HG03097 (cell line): ENCODE results near the gene TACC2.

Experiments
- ATAC-seq: cut with Tn5 transposase; IDR thresholded peaks from one replicate; pipeline ENCODE4 v1.9.1; 2021; ENCODE audit not compliant: unreplicated experiment, low FRiP score

The TACC2 gene

DNA sequence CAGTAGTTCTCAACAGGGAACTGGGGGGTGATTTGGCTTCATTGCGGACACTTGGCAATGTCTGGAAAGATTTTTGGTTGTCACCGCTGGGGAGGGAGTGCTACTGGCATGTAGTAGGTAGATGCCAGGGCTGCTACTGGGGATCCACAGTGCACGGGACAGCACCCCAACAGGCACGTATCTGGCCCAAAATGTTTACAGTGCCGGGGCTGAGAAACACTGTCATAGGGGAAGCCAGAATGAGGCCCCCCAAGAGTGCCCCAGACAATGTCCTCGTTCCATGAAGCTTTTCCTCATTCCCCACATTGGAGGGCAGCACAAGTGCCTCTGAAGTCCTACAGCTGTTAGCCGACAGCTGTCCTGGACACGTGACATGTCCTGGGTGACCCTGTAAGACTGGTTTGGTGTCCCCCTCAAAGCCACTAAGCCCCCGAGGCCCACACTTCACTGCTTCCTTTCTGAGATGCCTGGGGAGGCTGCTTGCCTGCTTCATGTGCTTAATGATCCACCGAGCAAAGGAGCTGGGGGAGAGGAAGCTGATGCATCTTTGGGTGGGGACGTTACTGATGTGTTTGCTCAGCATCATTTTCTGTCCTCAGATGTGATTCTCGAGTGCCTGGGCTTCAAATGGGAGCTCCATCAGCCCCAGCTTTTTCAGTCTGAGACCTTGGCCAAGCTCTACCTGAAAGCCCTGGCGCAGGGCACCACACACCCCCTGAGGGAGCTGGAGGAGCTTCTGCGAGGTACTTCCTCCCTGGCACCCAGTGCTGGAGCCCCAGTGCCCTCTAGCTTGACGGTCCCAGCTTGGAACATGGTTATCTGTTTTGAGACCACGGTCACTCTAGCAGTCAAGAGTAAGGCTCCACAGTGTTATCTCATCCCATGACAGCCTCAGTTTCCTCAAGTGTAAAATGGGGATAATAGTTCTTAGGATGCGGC lies 296.8 kb downstream of the TACC2 start:
- ATAC-seq = no peak

DNA sequence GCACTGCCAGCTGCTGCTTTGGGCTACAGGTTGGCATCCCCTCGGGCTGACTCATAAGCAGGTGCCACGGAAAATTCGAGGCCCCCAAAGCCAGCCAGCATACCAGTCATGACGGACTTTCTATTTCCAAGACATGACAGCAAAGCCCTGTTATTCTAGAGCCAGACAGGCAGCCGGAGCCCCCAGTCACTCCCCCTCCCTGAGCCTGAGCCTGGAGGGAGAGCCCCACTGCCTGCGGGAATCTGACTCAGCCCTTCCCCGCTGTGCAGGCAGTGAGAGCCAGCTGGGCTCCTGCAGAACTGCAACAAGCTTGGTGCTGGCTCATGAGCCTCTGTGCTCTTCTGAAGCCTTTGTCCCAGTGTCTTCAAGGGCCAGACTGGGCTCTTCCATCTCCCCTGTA lies 297.9 kb downstream of the TACC2 start:
- no peak for ATAC-seq

DNA sequence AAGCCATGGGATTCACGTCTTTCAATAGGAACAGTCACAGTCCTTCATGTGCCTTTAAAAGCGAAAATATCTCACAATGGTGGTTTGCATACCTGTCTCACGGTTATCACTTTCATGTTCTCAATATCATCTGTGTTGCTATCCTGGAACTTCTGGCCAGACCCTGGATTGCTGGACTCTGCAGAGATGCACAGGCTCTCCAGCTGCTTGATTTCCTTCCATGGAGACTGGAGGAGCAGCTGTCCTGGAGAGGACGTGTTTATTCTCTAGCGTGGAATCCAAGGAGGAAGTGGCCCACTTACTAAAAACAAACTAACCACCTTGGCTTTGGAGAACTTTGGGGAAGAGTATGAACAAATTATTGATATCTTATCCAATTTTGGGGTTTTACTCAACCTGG lies 298.6 kb downstream of the TACC2 start:
- no peak for ATAC-seq

DNA sequence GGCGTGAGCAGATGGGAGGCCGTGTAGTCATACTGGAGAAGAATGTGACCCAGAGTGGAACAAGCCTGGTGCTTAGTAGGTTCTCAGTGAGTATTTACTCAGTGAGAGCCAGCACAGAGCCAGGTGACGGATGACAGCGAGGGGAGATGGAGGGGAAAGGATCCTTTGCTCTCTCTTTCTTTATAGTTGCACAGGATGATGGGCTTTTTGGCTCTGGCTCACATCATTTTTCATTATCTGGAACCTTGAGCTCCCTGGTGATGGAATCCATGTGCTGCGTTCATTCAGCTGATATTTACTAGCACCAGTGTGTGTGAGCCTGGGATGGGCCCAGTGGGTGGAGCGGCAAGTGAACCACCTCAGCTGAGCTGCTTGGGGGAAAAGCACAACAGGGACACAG lies 299.3 kb downstream of the TACC2 start:
- ATAC-seq = no peak

DNA sequence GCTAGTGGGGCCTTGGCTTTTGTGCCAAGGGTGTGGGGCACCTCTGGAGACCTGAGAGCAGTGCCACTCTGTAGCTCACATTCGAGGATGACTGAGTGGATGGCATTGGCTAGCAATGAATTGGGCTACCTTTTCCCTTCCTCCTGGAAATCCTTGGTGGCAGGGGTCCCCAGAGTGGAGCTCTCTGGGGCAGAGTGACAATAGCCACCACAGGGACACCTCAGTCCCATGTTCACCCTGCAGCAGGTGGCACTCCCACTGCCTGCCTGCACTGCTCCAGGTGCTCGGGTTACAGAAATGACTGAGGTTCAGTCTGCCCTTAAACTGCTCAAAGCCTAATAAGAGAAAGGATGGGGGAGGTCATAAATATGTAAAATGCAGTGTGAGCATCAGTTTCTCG lies 300.0 kb downstream of the TACC2 start:
- no peak for ATAC-seq

DNA sequence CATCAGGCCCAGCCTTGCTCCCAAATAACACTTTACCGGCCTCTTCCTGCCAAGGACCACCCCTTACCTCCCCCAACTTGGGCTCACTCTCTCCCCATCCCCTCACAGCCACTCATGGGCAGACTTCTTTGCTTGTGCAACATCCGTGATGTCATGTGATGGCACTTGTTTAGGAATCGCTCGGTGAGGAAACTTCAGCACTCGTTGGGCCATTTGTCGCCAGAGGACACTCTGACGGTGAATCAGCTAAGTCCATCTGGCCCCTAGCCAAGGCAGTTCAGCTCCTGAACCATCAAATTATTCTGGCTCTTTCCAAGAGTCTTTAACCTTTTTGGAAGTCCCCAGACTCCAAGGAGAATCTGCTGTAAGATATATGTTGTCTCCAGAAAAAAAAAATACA lies 301.4 kb downstream of the TACC2 start:
- no peak for ATAC-seq

DNA sequence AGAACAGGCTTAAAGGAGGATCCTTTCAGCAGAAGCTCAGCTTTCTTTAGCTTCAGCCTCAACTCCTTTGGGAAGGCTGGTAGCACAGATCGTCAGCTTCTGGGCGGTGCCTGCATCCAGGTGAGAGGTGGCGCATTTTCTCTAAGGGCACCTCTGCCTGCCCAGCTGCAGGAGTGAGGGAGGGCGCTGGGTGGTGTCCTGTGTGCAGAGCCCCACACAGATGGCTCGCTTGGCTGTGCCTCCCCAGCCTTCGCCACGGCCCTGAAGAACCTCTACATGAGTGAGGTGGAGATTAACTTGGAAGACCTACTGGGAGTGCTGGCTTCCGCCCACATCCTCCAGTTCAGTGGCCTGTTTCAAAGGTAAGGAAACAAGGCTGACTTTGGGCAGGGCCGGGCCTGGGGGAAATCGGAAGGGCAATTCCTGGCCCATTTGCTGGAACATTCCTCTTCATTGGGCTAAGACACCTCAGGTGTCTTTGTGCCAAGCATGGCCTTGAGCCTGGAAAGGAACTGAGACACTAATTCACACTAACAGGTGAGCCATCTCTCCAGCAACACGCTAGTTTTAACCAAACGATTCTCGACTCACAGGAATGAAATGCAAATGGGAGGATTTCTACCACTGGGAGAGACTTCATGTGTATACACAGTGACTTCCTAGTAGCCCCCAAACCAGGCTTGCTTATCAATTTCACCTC lies 302.0 kb downstream of the TACC2 start:
- no peak for ATAC-seq

DNA sequence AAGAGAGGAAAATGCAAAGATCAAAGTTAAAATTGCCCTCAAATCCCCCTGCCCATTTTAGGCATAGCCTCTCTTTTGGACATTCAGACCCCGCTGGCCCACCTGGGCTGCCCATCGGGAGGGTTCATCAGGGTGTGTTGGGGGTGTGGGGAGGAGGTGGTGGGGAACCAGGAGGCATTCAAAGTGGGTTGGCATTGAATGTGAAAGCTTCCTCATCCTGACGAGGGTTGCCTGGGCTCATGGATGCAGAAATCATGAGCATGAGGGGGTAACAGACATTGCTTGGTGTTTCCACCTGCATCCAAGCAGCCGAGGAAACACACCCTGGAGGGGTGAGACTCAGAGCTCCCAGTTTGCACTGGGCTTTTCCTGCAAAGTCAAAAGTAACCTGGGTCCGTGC lies 302.8 kb downstream of the TACC2 start:
- no peak for ATAC-seq

DNA sequence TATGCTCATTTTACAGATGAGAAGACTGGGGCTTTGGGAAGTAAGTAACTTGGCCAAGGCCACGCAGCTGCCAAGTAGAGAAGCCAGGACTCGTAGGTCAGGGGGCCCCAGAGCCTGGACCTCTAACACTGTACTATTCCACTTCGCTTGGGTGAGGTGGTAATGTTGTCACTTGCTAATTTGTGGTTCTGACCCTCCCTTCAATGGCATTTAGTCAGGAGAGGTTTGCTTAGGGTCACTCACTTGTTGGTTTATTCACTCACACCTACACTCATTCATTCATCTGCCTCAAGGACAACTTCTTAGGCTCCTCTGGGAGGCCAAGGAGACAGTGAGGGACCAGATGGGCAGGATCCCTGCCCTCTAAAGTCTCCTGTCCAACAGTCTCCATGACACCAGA lies 303.4 kb downstream of the TACC2 start:
- ATAC-seq = no peak

DNA sequence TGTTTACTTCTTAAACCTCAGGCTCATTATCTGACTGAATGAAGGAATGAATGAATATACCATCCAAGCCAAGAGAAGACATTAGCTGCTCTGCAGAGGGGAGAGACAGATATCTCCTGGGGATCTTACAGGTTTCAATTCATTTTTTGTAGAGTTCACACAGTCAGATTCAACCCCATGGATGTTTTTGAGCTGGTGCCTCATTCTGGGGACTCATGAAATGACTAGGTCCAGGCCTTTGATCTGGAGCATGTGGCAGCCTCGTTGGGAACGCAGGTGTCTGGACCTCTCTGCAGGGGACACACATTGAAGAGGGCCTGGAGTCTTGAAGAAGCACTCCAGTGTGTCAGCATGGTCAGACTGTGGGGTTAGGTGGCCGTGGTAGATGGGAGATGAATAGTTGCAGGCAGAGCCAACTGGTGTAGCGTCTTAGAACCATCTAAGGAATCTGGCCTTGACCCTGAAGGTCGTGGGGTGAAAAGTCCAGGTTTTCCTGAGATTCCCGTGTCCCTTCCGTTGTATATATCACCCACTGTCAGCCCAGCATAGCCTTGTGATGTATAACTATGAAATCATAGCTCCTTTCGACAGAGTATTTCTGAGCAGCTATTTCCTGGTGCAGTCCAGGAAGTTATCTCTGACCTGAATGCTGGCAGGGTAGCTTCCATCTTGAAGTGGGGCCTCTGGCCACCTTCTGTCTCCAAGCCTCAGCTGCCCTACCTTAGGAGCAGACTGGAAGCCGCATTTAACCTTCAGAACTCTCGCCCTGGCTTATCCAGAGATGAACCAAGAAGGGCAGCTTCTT lies 304.4 kb downstream of the TACC2 start:
- no peak for ATAC-seq

DNA sequence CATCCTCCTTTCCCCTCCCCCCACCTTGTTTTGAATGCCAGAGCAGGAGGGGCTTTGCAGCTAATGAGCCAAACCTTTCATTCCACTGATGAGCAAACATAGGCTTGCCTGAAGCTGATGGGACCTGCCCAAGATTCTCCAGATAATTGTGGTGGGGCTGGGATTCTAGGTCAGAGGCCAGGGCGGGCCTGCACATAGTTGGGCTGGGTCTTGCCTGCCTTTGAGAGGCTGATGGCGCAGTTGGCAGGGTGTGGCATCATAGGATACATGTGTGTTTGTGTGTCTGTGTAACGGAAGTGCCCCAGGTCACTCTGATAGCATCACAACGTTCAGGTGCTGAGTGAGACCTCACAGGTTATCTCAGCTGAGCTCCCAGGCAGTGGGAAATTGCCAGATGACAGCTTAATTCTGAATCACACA lies 305.0 kb downstream of the TACC2 start:
- no peak for ATAC-seq

DNA sequence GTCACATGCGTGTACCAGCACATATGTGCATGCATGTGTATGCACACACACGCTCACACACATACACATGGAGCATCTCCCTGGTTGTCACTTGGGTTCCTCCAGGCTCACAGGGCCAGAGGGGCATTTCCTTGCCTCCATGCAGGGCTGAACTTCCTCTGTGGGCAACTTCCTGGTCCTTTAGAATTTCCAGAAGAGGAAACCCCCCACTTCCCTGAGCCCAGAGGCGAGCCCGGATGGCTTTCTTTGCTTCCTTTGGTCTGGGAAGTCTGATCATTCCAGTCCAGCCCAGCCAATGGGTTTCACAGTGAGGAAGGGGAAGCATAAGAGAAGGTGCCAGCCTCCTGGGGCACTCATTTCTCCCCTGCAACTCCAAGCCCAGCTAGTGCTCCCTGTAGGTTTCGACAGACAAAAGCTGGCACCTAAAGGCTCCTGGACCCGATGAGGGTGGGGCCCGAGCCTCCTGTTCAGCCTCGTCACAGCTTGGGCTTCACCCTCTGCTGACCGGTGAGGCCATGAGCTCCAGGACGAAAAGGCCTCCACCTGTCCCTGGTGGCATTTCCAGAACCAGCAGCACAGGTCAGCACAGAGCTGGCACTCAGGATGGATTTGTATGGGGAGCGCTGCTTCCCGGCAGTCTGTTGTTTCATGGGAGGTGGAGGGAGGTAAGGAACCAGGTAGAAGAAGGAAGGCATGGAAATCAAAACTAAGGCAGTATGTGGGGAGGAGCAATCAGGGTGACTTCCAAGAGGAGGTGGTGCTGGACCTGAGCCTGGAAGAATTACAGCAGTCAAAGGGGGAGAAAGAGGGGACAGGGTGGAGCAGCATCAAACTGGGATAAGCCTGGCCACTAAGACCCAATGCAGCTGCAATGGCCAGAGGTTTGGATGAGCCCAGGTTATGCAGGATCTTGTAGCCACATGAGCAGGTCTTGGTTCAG lies 305.8 kb downstream of the TACC2 start:
- no peak for ATAC-seq

DNA sequence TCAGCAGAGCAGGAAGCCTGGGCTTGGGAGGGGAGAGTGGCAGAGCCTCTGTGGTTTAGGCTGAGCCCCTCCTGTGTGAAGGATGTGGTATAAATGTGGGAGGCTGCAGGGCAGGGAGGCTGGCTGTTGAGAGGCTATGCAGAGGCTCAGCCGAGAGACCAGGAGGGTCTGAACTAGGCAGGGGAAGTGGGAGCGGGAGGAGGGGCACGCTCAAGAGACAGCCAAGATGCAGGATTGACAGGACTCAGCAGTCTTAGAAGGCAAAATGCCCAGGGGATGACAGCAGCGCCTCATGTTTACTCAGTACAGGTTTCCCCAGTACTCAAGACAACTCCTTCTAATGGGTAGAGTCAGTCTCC lies 306.5 kb downstream of the TACC2 start:
- no peak for ATAC-seq

DNA sequence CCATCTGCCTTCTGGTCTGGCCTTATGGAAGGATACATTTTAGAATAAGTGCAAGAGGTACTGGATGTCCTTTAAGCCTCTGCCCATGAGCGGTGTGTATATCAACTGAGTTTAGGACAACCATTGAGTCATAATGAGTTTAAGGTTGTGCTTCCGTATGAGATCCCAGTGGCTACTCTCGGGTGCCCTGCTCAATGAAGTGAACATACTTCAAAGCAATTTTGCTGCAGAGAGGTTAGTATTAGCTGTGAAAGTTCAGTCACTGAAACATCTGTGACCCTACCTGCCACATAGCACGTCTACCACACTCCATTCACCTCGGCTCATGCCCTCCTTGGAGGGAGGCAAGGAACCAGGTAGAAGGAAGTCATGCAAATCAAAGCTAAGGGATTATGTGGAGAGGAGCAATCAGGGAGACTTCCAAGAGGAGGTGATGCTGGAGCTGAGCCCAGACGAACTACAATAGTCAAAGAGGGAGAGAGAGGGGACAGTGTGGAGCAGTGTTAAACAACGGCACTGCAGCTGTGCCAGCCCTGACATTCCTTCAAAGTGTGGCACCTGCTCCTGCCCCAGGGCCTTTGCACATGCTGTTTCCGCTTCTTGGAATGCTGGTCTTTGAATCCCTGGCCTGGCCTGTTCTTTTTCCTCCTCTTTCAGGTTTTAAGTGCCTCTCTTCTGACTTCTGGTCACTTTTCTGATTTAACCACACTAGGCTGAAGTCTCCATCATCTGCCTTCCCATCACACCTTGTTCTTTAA lies 307.6 kb downstream of the TACC2 start:
- no peak for ATAC-seq

DNA sequence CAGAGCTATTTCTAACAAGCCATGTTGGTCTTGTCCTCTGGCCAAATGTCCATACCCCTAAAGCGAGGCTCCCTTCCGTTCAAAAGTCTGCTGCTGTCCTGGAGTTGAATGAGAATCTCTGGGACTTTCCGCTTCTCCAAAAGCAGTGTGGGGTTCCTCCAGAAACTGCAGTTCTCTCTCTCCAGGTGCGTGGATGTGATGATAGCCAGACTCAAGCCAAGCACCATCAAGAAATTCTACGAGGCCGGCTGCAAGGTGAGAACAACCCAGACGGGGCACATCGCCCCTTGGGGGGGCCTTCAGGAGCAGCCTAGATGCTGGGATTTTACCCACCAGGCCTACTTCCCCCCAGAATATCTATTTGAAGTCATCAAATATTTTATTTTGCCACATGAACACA lies 308.6 kb downstream of the TACC2 start:
- no peak for ATAC-seq

DNA sequence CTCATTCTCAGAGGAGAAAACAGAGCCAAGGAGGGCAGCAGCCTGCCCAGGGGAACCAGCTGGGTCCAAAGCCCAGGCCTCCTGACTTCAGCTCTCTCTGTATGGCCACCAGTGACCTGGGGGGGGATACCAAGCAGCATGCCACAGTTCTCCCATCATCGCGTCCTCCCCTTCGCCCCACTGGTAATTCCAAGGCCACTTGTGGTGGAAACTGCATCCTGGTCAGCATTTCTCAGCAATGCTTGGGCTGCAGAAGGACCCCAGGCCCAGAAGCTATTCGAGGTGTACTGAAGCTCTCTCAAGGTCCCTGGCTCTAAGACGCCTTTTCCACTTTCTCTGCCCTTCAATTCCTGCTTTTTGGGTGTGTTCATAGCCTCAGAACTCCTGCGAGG lies 309.2 kb downstream of the TACC2 start:
- ATAC-seq = no peak

DNA sequence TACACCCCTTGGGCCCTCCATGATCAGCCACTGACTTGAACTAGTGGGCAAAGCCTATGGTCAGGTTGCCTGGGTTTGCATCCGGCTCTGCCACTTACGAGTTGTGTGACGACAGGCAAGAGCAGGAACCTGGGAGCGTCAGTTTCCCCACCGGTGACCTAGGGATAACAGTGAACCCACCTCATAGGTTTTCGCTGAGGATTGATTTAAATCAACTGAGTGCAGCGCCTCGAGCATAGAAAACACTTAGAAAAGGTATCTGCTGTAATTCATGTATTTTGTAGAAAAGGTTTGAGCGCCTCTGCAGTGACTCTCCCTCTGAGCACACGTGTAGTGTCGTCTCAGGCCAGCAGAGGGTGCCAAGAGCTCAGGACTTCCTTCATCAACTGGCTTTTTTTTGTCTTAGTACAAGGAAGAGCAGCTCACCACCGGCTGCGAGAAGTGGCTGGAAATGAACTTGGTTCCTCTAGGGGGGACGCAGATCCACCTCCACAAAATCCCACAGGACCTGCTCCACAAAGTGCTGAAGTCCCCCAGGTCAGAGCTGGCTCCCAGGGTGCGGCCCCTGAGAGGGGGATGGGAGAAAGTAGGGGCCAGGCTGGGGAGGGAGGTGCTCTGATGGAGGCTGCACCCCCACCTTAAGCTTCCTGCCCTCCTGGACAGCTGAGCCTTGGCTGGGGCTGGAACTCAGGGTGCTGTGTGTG lies 309.8 kb downstream of the TACC2 start:
- ATAC-seq = peak; percentile 69

DNA sequence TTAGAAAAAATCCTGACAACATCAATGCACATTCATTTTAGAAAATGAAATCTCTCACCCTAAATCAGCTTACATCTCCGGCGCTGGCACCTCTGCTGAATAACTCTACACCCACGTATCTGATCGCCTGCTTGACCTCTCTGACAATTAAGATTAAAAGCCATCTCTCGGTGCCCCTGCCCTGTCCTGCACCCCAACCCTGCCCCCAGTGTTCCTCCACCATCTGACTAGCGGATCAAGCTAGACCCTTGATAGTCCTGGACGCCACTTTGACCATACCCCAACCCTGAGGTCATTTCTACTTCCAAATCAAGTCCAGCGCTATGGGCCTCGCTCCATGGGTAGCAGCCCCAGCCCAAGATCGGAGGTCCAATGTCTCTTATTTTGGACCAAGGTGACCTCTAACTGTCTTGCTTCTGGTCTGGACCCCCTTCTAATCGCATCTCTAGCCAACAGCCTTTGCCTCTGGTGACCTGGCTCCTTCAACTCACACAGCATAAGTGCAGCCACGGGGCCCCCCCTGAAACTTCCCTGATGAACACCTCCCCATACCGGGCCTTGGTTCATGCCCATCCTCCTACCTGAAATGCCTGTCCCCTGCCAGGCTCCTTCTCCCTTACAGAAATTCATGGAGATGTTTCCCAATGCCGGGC lies 310.6 kb downstream of the TACC2 start:
- no peak for ATAC-seq
